ENCODE data around the gene GNG7. TPM values are rescaled to one million over a fixed set of nuclear protein-coding genes. Genes with fewer than 3 reads are reported as not detected.
A peak's percentile ranks its signal among the peaks of the same experiment; 100 is the strongest.

The GNG7 gene
- total RNA-seq, 1 donor from 2014 or later, result 7.7 TPM

DNA sequence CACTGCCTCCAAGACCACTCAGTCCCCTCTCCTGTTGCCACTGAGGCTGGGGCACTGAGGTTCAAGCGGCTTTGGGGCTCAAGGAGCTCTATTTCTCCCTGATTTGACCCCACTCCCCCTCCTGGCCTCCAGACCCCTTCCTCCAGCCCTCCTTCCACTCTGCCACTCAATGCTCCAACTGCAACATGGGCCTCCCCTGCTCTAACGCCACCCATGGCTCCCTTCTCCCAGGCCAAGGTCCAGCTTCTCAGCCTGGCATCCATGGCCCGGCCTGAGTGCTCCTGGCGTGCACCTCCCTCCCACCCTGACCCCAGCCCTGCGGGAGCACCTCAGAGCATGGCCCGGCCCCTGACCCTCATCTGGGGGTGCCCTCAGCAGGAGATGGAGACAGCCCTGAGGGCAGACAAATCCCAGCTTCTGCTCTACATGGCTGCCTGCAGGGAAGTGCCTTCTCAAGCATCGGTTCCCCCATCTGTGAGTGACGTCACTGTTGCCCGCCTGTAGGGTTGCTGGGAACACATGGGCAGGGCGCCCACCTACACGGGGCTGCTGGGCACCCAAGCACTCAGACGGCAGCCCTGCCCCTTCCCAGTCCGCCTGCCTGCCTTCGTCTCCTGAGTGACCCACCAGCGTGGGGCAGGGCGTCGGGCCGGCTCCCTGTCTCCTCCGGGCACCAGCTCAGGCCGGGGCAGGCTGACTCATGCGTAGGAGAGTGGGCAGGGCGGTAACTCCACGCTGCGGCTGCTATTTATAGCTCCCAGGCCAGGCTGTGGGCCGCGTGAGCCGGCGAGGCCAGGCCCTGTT, 20.2 kb upstream of the GNG7 start:
- no peak overlapping the region for H3K4me3 Mint-ChIP-seq (ENCODE audit: unreplicated experiment)
- no peak overlapping the region for H3K27ac Mint-ChIP-seq (ENCODE audit: unreplicated experiment)
- H3K4me1 Mint-ChIP-seq (ENCODE audit: unreplicated experiment), result peaks cover 7% of the 10 kb centered on the region
- TF ChIP-seq, protein P1, sequence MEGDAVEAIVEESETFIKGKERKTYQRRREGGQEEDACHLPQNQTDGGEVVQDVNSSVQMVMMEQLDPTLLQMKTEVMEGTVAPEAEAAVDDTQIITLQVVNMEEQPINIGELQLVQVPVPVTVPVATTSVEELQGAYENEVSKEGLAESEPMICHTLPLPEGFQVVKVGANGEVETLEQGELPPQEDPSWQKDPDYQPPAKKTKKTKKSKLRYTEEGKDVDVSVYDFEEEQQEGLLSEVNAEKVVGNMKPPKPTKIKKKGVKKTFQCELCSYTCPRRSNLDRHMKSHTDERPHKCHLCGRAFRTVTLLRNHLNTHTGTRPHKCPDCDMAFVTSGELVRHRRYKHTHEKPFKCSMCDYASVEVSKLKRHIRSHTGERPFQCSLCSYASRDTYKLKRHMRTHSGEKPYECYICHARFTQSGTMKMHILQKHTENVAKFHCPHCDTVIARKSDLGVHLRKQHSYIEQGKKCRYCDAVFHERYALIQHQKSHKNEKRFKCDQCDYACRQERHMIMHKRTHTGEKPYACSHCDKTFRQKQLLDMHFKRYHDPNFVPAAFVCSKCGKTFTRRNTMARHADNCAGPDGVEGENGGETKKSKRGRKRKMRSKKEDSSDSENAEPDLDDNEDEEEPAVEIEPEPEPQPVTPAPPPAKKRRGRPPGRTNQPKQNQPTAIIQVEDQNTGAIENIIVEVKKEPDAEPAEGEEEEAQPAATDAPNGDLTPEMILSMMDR (IDR thresholded peaks at IDR 0.05; ENCODE audit: unreplicated experiment), result no peak
- H3K36me3 Mint-ChIP-seq (ENCODE audit: low read depth, unreplicated experiment), result peaks cover 4% of the 10 kb centered on the region
- no peak for DNase-seq (ENCODE audit: low spot score)
- peaks cover 10% of the 10 kb centered on the region for H3K27me3 Mint-ChIP-seq (ENCODE audit: unreplicated experiment)
- H3K9me3 Mint-ChIP-seq (ENCODE audit: unreplicated experiment), result no peaks in the 10 kb centered on the region

DNA sequence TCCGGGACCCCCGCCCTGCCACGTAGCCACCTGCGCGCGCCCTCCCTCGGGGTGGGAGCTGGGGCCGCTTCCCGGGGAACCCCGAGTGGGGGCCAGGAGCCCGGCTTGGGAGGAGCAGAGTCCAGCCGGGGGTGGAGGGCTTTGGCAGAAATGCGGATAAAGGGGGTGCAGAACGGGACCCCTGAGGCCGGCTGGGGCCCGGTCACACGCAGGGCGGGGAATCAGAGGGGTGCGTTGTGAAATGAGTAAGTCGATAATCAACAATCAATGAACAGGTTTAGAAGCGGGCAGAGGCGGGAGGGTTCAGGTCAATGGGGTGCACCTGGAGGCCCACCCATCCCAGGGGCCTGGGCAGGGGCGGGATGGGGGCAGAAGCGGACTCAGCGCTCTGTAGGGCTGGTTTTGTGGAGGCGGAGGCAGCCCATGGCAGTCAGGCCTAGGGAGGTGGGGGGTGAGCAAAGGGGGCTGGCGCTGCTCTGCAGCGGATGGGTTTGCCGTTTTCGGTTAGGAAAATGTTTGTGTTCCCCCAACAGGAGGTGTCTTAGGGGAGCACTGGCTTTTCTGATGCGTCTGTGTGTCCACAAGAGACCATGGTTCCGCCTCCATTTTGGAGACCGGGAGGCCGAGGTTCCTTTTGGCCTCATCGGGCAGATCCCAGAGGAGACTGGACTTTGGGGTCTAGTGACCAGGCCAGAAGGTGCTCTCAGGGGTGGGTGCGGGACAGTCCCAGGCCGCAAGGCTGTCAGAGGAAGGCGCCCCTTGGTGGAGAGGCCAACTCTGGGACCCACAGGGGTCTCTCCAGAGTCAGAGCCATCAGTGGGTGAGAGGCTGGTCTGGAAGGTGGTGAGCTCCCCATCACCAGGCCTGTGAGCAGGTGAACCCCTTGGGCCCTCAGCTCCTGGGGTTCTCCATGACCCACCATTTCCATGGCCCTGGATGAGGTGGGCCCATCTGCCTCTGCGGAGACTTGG, 19.4 kb upstream of the GNG7 start:
- H3K4me1 Mint-ChIP-seq (ENCODE audit: unreplicated experiment), result peaks cover 7% of the 10 kb centered on the region
- peak overlapping the region; percentile 62 for H3K4me3 Mint-ChIP-seq (ENCODE audit: unreplicated experiment)
- H3K9me3 Mint-ChIP-seq (ENCODE audit: unreplicated experiment), result no peaks in the 10 kb centered on the region
- TF ChIP-seq, protein P1 (IDR thresholded peaks at IDR 0.05; ENCODE audit: unreplicated experiment), result no peak
- no peak for DNase-seq (ENCODE audit: low spot score)
- peaks cover 10% of the 10 kb centered on the region for H3K27me3 Mint-ChIP-seq (ENCODE audit: unreplicated experiment)
- peaks cover 4% of the 10 kb centered on the region for H3K36me3 Mint-ChIP-seq (ENCODE audit: low read depth, unreplicated experiment)
- H3K27ac Mint-ChIP-seq (ENCODE audit: unreplicated experiment), result no peak overlapping the region

DNA sequence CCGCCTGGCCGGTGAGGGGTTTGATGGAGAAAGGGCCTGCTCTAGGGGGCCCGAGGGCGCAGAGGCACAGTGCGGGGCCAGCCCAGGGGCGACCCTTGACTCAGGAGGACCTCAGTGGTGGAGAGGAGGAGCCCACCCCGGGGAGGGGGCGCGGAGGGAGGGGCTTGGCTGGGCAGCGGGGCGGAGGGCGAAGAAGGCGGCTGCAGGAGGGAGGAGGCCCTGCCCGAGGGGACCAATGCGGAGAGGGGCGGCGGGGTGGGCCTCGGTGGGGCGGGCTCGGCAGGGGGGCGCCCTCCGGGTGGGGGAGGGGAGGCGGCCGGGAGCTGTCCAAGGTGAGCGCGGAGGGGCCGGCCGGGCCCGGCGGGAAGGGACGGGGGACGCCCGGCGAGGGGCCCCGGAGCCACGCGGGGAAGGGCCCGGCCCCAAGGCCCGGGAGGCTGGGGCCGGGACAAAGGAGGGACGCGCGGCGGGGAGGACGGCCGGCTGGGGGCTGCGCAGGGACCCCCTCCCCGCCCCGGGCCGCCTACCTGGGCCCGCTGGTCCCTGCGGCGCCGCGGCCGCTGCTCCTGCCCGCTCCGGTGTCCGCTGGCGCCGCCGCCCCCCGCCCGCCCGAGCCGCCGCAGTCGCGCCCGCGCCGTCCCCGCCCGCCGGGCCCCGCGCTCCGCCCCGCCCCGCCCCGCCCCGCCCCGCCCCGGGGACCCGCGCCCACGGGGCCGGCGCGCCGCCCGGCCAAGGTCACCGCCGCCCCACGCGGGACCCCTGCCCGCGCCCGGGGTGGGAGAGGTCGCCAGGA, 18.5 kb upstream of the GNG7 start, which contains the start of gene DIRAS1:
Gene DIRAS1, minus strand, starts transcription at position 596 of the 793 bp plus-strand sequence. CDS start 3,566 bp downstream, outside the sequence.
- Mint-ChIP-seq H3K9me3 (ENCODE audit: unreplicated experiment) (no peaks in the 10 kb centered on the region), H3K27ac (ENCODE audit: unreplicated experiment) (no peak within 1 kb of the TSS), H3K4me3 (ENCODE audit: unreplicated experiment) (peak within 1 kb of the TSS; percentile 62), H3K27me3 (ENCODE audit: unreplicated experiment) (peaks cover 10% of the 10 kb centered on the region), H3K4me1 (ENCODE audit: unreplicated experiment) (peaks cover 7% of the 10 kb centered on the region), H3K36me3 (ENCODE audit: low read depth, unreplicated experiment) (peaks cover 4% of the 10 kb centered on the region)
- TF ChIP-seq, protein P1 (IDR thresholded peaks at IDR 0.05; ENCODE audit: unreplicated experiment), result no peak
- no peak for DNase-seq (ENCODE audit: low spot score)

DNA sequence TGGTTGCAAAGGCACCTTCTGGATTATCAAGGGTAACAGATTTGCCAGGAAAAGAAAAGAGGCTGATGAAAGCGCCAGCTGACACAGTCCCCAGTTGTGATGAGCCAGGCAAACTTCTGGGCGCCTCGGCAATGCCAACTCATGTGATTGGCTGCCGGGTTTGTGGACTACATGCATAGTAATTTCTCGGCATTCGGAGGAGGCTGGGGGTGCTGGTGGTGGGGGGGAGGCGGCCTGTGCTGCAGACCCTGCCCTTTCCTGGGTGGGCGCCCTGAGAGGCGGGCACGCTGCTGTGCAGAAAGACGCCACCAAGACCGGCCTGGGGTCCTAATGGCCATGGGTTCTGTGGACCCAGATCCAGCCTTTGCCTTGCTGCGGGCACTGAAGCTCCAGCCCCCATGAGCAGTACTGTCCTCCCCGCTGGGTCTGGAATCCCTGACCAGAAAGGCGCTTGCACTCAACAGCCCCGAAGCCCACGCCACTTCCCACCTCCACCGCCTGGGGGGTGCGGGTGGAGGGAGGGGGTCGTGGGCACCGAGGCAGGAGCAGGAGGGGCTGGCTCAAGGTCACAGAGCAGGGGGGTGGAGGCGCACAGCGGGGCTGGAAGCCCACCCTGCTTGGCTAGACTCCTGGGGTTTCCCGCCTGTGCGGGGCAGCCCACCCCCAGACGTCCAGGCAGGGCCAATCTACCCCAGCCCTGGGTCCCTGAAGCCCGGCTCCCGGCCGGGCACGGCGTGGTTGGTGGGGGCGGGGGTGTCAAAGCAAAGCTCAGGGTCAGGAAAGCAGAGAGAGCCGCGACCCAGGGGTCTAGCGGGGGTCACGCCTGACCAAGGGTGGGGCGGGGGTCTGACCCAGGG, 17.7 kb upstream of the GNG7 start:
- DNase-seq (ENCODE audit: low spot score), result no peak

More for the DNA sequence above, 17.7 kb upstream of the GNG7 start:
- H3K9me3 Mint-ChIP-seq (ENCODE audit: unreplicated experiment), result no peaks in the 10 kb centered on the region
- no peak overlapping the region for H3K27ac Mint-ChIP-seq (ENCODE audit: unreplicated experiment)
- peaks cover 11% of the 10 kb centered on the region for H3K27me3 Mint-ChIP-seq (ENCODE audit: unreplicated experiment)
- no peak overlapping the region for H3K4me3 Mint-ChIP-seq (ENCODE audit: unreplicated experiment)
- peaks cover 9% of the 10 kb centered on the region for H3K36me3 Mint-ChIP-seq (ENCODE audit: low read depth, unreplicated experiment)
- H3K4me1 Mint-ChIP-seq (ENCODE audit: unreplicated experiment), result peaks cover 7% of the 10 kb centered on the region
- TF ChIP-seq, protein P1 (IDR thresholded peaks at IDR 0.05; ENCODE audit: unreplicated experiment), result no peak

Data from endothelial cell (in vitro differentiated cells).